Uterus (tissue), 2 donors: ENCODE measurements around the gene ELMO1.

Experiments
- POLR2A ChIP-seq, 2 donors: fragments of 450-650 bp; IDR thresholded peaks; one replicate each; pipeline ENCODE4 v1.6.1; 2016; ENCODE audit warnings: antibody characterized with exemption in 2 of 2, mild to moderate bottlenecking in 1 of 2, moderate library complexity in 1 of 2
- TF ChIP-seq, protein P1 (sequence below), 4 experiments: fragments of 200-600 bp in 2 of 4; fragments of 450-650 bp in 2 of 4; sonication (generic) in 2 of 4; IDR thresholded peaks; one replicate each; pipeline ENCODE4 v1.5.1; 2016 to 2019; ENCODE audit warnings: antibody characterized with exemption in 4 of 4, mild to moderate bottlenecking in 2 of 4, moderate library complexity in 1 of 4

DNA sequence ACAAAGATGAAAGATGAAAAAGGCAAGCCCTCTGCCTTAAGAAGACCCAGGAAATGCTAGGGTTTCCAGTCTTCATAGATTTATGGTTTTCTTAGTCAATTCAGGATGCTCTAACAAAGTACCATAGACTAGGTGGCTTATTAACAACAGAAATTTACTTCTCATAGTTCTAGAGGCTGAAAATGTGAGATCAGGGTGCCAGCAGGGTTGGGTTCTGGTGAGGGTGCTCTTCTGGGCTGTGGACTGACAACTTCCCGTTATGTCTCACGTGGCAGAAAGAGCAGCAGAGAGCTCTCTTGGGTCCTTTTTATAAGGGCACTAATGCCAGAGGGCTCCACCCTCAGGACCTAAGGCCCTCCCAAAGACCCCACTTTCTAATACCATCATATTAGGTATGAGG is 23.7 kb downstream of the ELMO1 start:
- TF ChIP-seq, protein P1, sequence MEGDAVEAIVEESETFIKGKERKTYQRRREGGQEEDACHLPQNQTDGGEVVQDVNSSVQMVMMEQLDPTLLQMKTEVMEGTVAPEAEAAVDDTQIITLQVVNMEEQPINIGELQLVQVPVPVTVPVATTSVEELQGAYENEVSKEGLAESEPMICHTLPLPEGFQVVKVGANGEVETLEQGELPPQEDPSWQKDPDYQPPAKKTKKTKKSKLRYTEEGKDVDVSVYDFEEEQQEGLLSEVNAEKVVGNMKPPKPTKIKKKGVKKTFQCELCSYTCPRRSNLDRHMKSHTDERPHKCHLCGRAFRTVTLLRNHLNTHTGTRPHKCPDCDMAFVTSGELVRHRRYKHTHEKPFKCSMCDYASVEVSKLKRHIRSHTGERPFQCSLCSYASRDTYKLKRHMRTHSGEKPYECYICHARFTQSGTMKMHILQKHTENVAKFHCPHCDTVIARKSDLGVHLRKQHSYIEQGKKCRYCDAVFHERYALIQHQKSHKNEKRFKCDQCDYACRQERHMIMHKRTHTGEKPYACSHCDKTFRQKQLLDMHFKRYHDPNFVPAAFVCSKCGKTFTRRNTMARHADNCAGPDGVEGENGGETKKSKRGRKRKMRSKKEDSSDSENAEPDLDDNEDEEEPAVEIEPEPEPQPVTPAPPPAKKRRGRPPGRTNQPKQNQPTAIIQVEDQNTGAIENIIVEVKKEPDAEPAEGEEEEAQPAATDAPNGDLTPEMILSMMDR (IDR thresholded peaks at IDR 0.05): no peak
- TF ChIP-seq POLR2A (IDR thresholded peaks at IDR 0.05): no peak
